CD4-positive, alpha-beta T cell (primary cell): ENCODE results near the gene ATP2B2. TPM values are rescaled to one million over a fixed set of nuclear protein-coding genes. Genes with fewer than 3 reads are reported as not detected.

Experiments used
- ATAC-seq: fragments of 200-7000 bp; cut with Tn5 transposase; one replicate; pipeline ENCODE4 v1.10.0; 2022; ENCODE audit warnings: mild to moderate bottlenecking; ENCODE audit not compliant: poor library complexity
- CTCF ChIA-PET: fragments of 350-600 bp; sonication (Branson Sonifier 250); formaldehyde crosslinking; loops from one replicate; lab custom pipeline; 2021; ENCODE audit warnings: antibody characterized with exemption, inconsistent platforms; lab: Charles Lee
- POLR2A ChIA-PET: fragments of 350-600 bp; sonication (Branson Sonifier 250); formaldehyde crosslinking; loops from one replicate; lab custom pipeline; 2021; ENCODE audit warnings: antibody characterized with exemption, inconsistent platforms; lab: Charles Lee
- DNase-seq, 14 experiments: peaks; one replicate each; pipeline ENCODE4 v3.0.0-alpha.2; 2013 to 2020; ENCODE audit warnings: mixed read lengths in 2 of 14
- H3K27ac ChIP-seq, 2 donors: one replicate each; pipeline versions ENCODE4 v1.5.1 to v1.7.0; 2013; ENCODE audit warnings: low read length in 2 of 2, low read depth in 1 of 2, mild to moderate bottlenecking in 1 of 2
- H3K27me3 ChIP-seq, 2 experiments: 1 replicate in 1 of 2; 2 replicates in 1 of 2; pipeline versions ENCODE4 v1.6.1 to v1.7.0; 2013; ENCODE audit warnings: low read length in 2 of 2, control low read depth in 1 of 2, mild to moderate bottlenecking in 1 of 2, moderate library complexity in 1 of 2; ENCODE audit not compliant: insufficient read depth in 2 of 2, control insufficient read depth in 1 of 2
- H3K36me3 ChIP-seq: one replicate; pipeline ENCODE4 v1.6.1; 2013; ENCODE audit warnings: low read length, control low read depth; ENCODE audit not compliant: insufficient read depth
- H3K4me1 ChIP-seq: one replicate; pipeline ENCODE4 v1.6.1; 2013; ENCODE audit warnings: low read length, control low read depth; ENCODE audit not compliant: insufficient read depth
- H3K4me3 ChIP-seq: one replicate; pipeline ENCODE4 v1.5.1; 2013; ENCODE audit warnings: mild to moderate bottlenecking, low read length, moderate library complexity
- H3K9me3 ChIP-seq, 2 experiments: 1 replicate in 1 of 2; 2 replicates in 1 of 2; pipeline versions ENCODE4 v1.6.1 to v1.7.0; 2013; ENCODE audit warnings: low read length in 2 of 2, mild to moderate bottlenecking in 2 of 2, control low read depth in 1 of 2, moderate library complexity in 1 of 2; ENCODE audit not compliant: control insufficient read depth in 1 of 2, insufficient read depth in 1 of 2
- H3K27ac Mint-ChIP-seq: one replicate; pipeline ENCODE4 v1.8.0; 2020; ENCODE audit warnings: mixed read lengths
- H3K27me3 Mint-ChIP-seq: one replicate; pipeline ENCODE4 v1.8.0; 2021; ENCODE audit warnings: mixed read lengths
- H3K36me3 Mint-ChIP-seq: one replicate; pipeline ENCODE4 v1.8.0; 2021; ENCODE audit warnings: low read depth, mixed read lengths
- H3K4me1 Mint-ChIP-seq: one replicate; pipeline ENCODE4 v1.8.0; 2021; ENCODE audit warnings: low read depth, mixed read lengths
- H3K4me3 Mint-ChIP-seq: one replicate; pipeline ENCODE4 v1.8.0; 2020; ENCODE audit warnings: mild to moderate bottlenecking, mixed read lengths
- H3K9me3 Mint-ChIP-seq: one replicate; pipeline ENCODE4 v1.8.0; 2020; ENCODE audit warnings: mixed read lengths
- CTCF ChIP-seq: fragments of 200-600 bp; IDR thresholded peaks from one replicate; pipeline ENCODE4 v1.8.0; 2022; ENCODE audit warnings: antibody characterized with exemption, mild to moderate bottlenecking
- intact Hi-C, 2 experiments: fragments of 100-400 bp; cut with DNase I in 1 of 2; cut with micrococcal nuclease in 1 of 2; formaldehyde crosslinking; loops; one replicate each; pipeline versions ENCODE4 v1.15.1 to v1.9.0; 2023 to 2025; cut with DNase I, micrococcal nuclease
- total RNA-seq, 174 experiments: library from RNA in 2 of 174; stranded (reverse) in 2 of 174; gene quantifications; one replicate each; pipeline ENCODE4 v1.2.3 and lab custom pipeline; 2021 to 2026

Gene ATP2B2
- total RNA-seq, 2 experiments from 2014 or later = not detected

- no peak for TF ChIP-seq CTCF
- H3K4me1 Mint-ChIP-seq = peaks cover 36% of the 10 kb centered on the region
- ChIA-PET CTCF (interaction anchor here (1.0 to 4.5 kb wide), 5 partner anchors 22 to 353 kb away, joined by 3 to 18 read pairs (median 4); partner anchors contain the start of gene CRELD1), POLR2A (interaction anchor here (0.8 to 3.0 kb wide), 4 partner anchors 22 to 94 kb away, joined by 3 to 10 read pairs (median 4); partner anchors contain the start of gene SEC13)
- H3K4me3 Mint-ChIP-seq = no peak overlapping the region
- peaks cover 44% of the 10 kb centered on the region for H3K36me3 Mint-ChIP-seq
- Histone ChIP-seq H3K4me1 (peaks cover 19% of the 10 kb centered on the region), H3K27ac (no peak overlapping the region), H3K27me3 (no peaks in the 10 kb centered on the region), H3K9me3 (no peaks in the 10 kb centered on the region), H3K36me3 (peaks cover 58% of the 10 kb centered on the region), H3K4me3 (no peak overlapping the region)
- no peaks in the 10 kb centered on the region for H3K9me3 Mint-ChIP-seq
- no peaks in the 10 kb centered on the region for H3K27me3 Mint-ChIP-seq
- ATAC-seq (no peak), DNase-seq (no peak)
- intact Hi-C loops = loop anchor here (2.0 to 10.0 kb wide), 4 partner anchors 37 to 441 kb away; partner anchors contain the start of genes CRELD1 (in 1 of the 2), EMC3 (in 1 of the 2), RPUSD3 (in 1 of the 2) and TATDN2 (in 1 of the 2)
- no peak overlapping the region for H3K27ac Mint-ChIP-seq
These were observed 219.3 kb downstream of the ATP2B2 start for GRCh38 chr3:10286133-10286524.

DNA sequence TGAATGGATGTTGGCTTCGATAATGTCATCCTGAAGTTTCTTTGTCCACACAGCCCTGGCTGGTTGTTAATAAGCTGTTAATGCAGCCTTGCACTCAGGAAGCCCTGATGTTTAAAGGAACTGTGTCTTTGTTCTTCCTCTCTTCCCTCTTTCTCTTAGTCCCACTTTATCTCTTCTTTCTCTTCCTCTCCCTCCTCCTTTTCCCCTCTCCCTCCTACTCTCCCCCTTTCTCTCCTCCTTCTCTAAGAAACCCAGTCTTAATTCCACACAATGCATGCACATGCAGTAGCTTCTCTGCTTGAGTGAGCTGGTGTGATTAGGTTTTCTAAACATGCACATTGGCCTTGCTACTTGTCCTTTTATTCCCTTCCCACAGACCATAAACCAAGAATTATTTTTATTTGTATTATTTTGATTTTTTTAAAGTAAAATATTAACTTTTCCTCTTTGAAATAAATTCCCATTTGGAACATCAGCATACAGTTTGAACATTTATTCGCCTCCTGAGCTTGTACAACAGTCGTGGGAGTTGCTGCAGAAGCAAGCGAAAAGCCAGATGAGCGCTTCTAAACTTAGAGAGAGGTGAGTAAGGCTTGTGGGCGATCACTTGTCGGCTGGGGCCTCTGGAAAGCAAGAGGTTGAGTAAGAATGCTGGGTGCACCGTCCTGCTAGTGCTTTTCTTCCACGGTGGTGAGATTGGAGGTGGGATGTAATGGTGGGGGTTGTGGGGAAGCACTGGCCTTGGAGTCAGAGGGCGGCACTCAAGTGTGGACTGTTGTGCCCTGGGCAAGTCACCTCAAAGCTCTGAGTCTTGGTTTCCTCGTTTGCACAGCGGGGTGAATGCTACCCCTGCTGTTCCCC is 219.9 kb downstream of the ATP2B2 start:
- no peak for ATAC-seq
- no peaks in the 10 kb centered on the region for H3K27me3 Mint-ChIP-seq
- CTCF ChIA-PET = interaction anchor here (0.5 to 4.5 kb wide), 4 partner anchors 22 to 353 kb away, joined by 3 to 18 read pairs (median 8); partner anchors contain the start of gene CRELD1
- H3K4me3 ChIP-seq = no peak overlapping the region
- TF ChIP-seq CTCF = no peak
- H3K27ac Mint-ChIP-seq = peak overlapping the region; percentile 70
- peaks cover 62% of the 10 kb centered on the region for H3K36me3 ChIP-seq
- no peaks in the 10 kb centered on the region for H3K27me3 ChIP-seq
- POLR2A ChIA-PET = interaction anchor here (0.6 to 3.0 kb wide), 5 partner anchors 22 to 93 kb away, joined by 3 to 10 read pairs (median 4); partner anchors contain the start of gene SEC13
- H3K4me3 Mint-ChIP-seq = no peak overlapping the region
- peaks cover 36% of the 10 kb centered on the region for H3K4me1 Mint-ChIP-seq
- H3K36me3 Mint-ChIP-seq = peaks cover 49% of the 10 kb centered on the region
- H3K27ac ChIP-seq = no peak overlapping the region
- H3K9me3 ChIP-seq = no peaks in the 10 kb centered on the region
- DNase-seq = no peak
- peaks cover 19% of the 10 kb centered on the region for H3K4me1 ChIP-seq
- no peaks in the 10 kb centered on the region for H3K9me3 Mint-ChIP-seq
- intact Hi-C loops = loop anchor here (2.0 to 10.0 kb wide), 4 partner anchors 37 to 441 kb away; partner anchors contain the start of genes CRELD1 (in 1 of the 2), EMC3 (in 1 of the 2), RPUSD3 (in 1 of the 2) and TATDN2 (in 1 of the 2)

GRCh38 chr3:10284496-10284895 is 220.9 kb downstream of the ATP2B2 start:
- H3K27ac Mint-ChIP-seq = peak overlapping the region; percentile 70
- no peaks in the 10 kb centered on the region for H3K9me3 Mint-ChIP-seq
- intact Hi-C loops = loop anchor here (10.0 kb wide), 3 partner anchors 300 to 440 kb away; partner anchors contain the start of genes CRELD1 (in 1 of the 2), EMC3 (in 1 of the 2) and RPUSD3 (in 1 of the 2)
- peaks cover 45% of the 10 kb centered on the region for H3K4me1 Mint-ChIP-seq
- peaks cover 22% of the 10 kb centered on the region for H3K4me1 ChIP-seq
- ATAC-seq = peak; percentile 82
- H3K36me3 ChIP-seq = peaks cover 65% of the 10 kb centered on the region
- no peak for TF ChIP-seq CTCF
- no peak overlapping the region for H3K4me3 Mint-ChIP-seq
- peaks cover 57% of the 10 kb centered on the region for H3K36me3 Mint-ChIP-seq
- no peaks in the 10 kb centered on the region for H3K27me3 Mint-ChIP-seq
- no peak overlapping the region for H3K4me3 ChIP-seq
- H3K27me3 ChIP-seq = no peaks in the 10 kb centered on the region
- no peaks in the 10 kb centered on the region for H3K9me3 ChIP-seq
- peak in 11 of 14 experiments; percentile 7 to 89 (median 39) for DNase-seq
- ChIA-PET POLR2A (no interaction called here), CTCF (interaction anchor here (3.1 to 4.5 kb wide), 2 partner anchors 21 to 352 kb away, joined by 12 to 18 read pairs; partner anchors contain the start of gene CRELD1)
- H3K27ac ChIP-seq = peak overlapping the region in 1 of 2 donors; percentile 44
